HFF-Myc (cell line): ENCODE measurements around the gene KRT34.

Source experiments
- DNase-seq: peaks from one replicate; pipeline ENCODE4 v3.0.0-alpha.2; 2011; ENCODE audit warnings: low read depth; ENCODE audit errors: extremely low read depth
- H3K4me3 ChIP-seq: replicated peaks from 2 replicates; pipeline ENCODE4 v1.5.1; 2011; ENCODE audit warnings: low read depth, mild to moderate bottlenecking, control low read depth, low read length
- TF ChIP-seq, protein P1 (sequence below): IDR thresholded peaks from 2 replicates; pipeline ENCODE4 v1.5.1; 2012; ENCODE audit warnings: mild to moderate bottlenecking, low read depth, low read length, control low read depth; ENCODE audit errors: missing control alignments

KRT34 gene

DNA sequence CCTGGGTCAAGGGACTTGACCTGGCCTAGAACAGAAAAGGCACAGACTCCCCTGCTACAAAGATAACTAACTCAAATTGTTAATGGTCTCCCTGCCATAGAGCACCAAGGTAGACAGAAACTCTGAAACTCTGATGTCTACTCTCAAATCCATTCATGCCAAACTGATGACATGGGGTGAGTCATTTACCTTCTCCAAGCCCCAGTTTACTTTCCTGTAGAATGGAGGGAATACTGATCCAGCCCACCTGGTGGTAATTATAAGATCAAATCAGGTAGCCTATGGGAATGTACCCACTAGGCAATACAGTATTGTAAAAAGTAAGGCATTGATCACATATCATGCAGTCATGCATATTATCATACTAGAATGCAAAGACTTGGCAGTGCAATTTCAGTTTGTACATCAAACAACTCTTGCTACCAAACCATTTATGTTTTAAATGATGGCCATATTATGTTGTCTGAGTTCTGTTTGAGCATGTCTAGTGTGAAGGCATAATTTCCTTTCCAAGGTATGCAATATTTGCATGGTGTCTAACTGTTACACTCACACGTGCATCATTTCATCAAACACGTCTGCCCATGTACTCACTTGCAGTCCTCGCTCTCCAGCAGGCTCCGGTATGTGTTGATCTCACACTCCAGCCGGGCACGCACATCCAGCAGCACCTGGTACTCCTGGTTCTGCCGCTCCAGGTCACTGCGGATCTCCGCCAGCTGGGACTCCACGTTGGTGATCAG, 12.3 kb upstream of the KRT34 start:
- no peak for DNase-seq
- no peak overlapping the region for H3K4me3 ChIP-seq
- TF ChIP-seq, protein P1, sequence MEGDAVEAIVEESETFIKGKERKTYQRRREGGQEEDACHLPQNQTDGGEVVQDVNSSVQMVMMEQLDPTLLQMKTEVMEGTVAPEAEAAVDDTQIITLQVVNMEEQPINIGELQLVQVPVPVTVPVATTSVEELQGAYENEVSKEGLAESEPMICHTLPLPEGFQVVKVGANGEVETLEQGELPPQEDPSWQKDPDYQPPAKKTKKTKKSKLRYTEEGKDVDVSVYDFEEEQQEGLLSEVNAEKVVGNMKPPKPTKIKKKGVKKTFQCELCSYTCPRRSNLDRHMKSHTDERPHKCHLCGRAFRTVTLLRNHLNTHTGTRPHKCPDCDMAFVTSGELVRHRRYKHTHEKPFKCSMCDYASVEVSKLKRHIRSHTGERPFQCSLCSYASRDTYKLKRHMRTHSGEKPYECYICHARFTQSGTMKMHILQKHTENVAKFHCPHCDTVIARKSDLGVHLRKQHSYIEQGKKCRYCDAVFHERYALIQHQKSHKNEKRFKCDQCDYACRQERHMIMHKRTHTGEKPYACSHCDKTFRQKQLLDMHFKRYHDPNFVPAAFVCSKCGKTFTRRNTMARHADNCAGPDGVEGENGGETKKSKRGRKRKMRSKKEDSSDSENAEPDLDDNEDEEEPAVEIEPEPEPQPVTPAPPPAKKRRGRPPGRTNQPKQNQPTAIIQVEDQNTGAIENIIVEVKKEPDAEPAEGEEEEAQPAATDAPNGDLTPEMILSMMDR: no peak

DNA sequence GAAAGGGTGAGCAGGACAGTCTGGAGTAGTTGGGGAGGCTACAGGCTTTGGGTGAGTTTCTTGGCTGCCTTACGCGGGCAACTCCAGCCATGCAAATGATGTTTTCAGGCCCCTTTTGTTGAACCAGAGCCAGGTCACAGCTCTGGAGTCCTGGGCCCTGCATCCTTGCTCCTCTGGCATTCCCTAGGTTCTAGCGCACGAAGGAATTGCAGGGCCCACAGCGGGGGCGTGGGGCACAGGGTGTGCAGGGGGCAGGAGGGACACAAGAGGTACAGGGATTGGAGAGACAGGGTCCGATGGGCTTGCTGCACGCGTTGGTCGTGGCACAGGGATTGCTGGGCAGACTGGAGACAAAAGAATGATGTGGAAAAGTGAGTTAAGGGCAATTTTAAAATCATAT, 11.7 kb upstream of the KRT34 start:
- DNase-seq: no peak
- TF ChIP-seq, protein P1: no peak
- H3K4me3 ChIP-seq: no peak overlapping the region

GRCh38 chr17:41393294-41393693, 11.2 kb upstream of the KRT34 start:
- DNase-seq: no peak
- no peak overlapping the region for H3K4me3 ChIP-seq
- TF ChIP-seq, protein P1: no peak

DNA sequence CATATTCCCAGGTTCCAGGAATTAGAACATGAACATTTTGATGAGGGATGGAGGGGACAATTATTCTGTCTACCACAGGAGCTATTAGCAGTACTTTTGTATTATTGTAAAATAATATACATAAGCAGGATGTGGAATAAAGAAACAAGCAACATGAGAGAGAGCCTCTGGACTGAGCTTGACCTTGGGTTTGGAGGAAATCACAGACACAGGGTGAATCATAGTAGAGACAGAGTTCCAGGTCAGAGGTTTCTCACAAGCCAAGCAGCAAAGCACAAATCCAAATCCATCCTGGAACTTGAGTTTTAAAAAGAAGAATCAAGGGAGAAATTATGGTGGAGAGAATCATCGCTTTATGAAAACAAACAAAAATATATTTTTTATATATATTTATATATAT, 10.2 kb upstream of the KRT34 start:
- TF ChIP-seq, protein P1: no peak
- DNase-seq: no peak
- H3K4me3 ChIP-seq: no peak overlapping the region

- no peak overlapping the region for H3K4me3 ChIP-seq
- TF ChIP-seq, protein P1: no peak
- no peak for DNase-seq
These were observed 9.4 kb upstream of the KRT34 start for GRCh38 chr17:41391535-41391934.

- no peak for DNase-seq
- TF ChIP-seq, protein P1: no peak
- no peak overlapping the region for H3K4me3 ChIP-seq
These were observed 8.4 kb upstream of the KRT34 start for GRCh38 chr17:41390411-41390938.
